KMS-11 (cell line): ENCODE measurements around the gene THRB.

ENCODE experiments used
- H2AFZ ChIP-seq: fragments of 200-600 bp; sonication (generic); 2 replicates; pipeline ENCODE4 v1.6.1; 2016; ENCODE audit warnings: antibody characterized with exemption, mixed run types, low read depth
- H3K27ac ChIP-seq: fragments of 200-600 bp; sonication (generic); 2 replicates; pipeline ENCODE4 v1.6.1; 2016; ENCODE audit warnings: mild to moderate bottlenecking, mixed run types
- H3K27me3 ChIP-seq: fragments of 200-600 bp; sonication (generic); 2 replicates; pipeline ENCODE4 v1.6.1; 2017; ENCODE audit warnings: mild to moderate bottlenecking, low read depth, mixed run types, moderate library complexity; ENCODE audit not compliant: insufficient read depth
- H3K36me3 ChIP-seq: fragments of 200-600 bp; sonication (generic); 2 replicates; pipeline ENCODE4 v1.6.1; 2017; ENCODE audit warnings: mild to moderate bottlenecking, mixed run types; ENCODE audit not compliant: insufficient read depth
- H3K4me1 ChIP-seq: fragments of 200-600 bp; sonication (generic); 2 replicates; pipeline ENCODE4 v1.6.1; 2016; ENCODE audit warnings: mild to moderate bottlenecking, low read depth, mixed run types; ENCODE audit not compliant: poor library complexity, severe bottlenecking
- H3K4me2 ChIP-seq: fragments of 200-600 bp; sonication (generic); 2 replicates; pipeline ENCODE4 v1.7.0; 2016; ENCODE audit warnings: mild to moderate bottlenecking, mixed run types
- H3K4me3 ChIP-seq: fragments of 200-600 bp; sonication (generic); IDR thresholded peaks from 2 replicates; pipeline ENCODE4 v1.6.1; 2017; ENCODE audit warnings: low read depth, low read length, mixed read lengths; ENCODE audit not compliant: insufficient read depth
- H3K79me2 ChIP-seq: fragments of 200-600 bp; sonication (generic); 2 replicates; pipeline ENCODE4 v1.6.1; 2016; ENCODE audit warnings: low read depth, mixed run types; ENCODE audit not compliant: insufficient read depth
- H3K9ac ChIP-seq: fragments of 200-600 bp; sonication (generic); 2 replicates; pipeline ENCODE4 v1.6.1; 2016; ENCODE audit warnings: mild to moderate bottlenecking, mixed run types
- H4K20me1 ChIP-seq: fragments of 200-600 bp; sonication (generic); 2 replicates; pipeline ENCODE4 v1.6.1; 2016; ENCODE audit warnings: mild to moderate bottlenecking, mixed run types; ENCODE audit not compliant: insufficient read depth
- CTCF ChIP-seq: fragments of 200-600 bp; sonication (generic); conservative IDR thresholded peaks from 2 replicates; pipeline ENCODE4 v1.6.1; 2017; ENCODE audit warnings: low read depth, mild to moderate bottlenecking, antibody characterized with exemption, low read length, moderate library complexity, mixed read lengths

THRB gene

GRCh38 chr3:24389108-24390090 lies 105.3 kb downstream of the THRB start:
- no peaks in the 10 kb centered on the region for H3K4me1 ChIP-seq
- TF ChIP-seq CTCF = no peak

GRCh38 chr3:24388611-24389010 lies 106.0 kb downstream of the THRB start:
- no peak overlapping the region for H2AFZ ChIP-seq
- H3K27ac ChIP-seq = no peak overlapping the region
- H3K4me1 ChIP-seq = no peaks in the 10 kb centered on the region
- H3K9ac ChIP-seq = no peak overlapping the region
- H4K20me1 ChIP-seq = no peaks in the 10 kb centered on the region
- H3K4me3 ChIP-seq = no peak overlapping the region
- no peaks in the 10 kb centered on the region for H3K27me3 ChIP-seq
- no peaks in the 10 kb centered on the region for H3K79me2 ChIP-seq
- no peak for TF ChIP-seq CTCF
- H3K36me3 ChIP-seq = no peaks in the 10 kb centered on the region
- H3K4me2 ChIP-seq = no peak overlapping the region

More at GRCh38 chr3:24389108-24390090, 105.3 kb downstream of the THRB start:
- no peaks in the 10 kb centered on the region for H3K36me3 ChIP-seq
- no peaks in the 10 kb centered on the region for H3K27me3 ChIP-seq
- H3K4me2 ChIP-seq = no peak overlapping the region
- H3K79me2 ChIP-seq = no peaks in the 10 kb centered on the region
- H3K27ac ChIP-seq = no peak overlapping the region
- H4K20me1 ChIP-seq = no peaks in the 10 kb centered on the region
- no peak overlapping the region for H2AFZ ChIP-seq
- H3K4me3 ChIP-seq = no peak overlapping the region
- H3K9ac ChIP-seq = no peak overlapping the region

- no peaks in the 10 kb centered on the region for H3K27me3 ChIP-seq
- no peaks in the 10 kb centered on the region for H4K20me1 ChIP-seq
- no peak overlapping the region for H3K9ac ChIP-seq
- no peak overlapping the region for H3K4me2 ChIP-seq
- H3K79me2 ChIP-seq = no peaks in the 10 kb centered on the region
- no peaks in the 10 kb centered on the region for H3K36me3 ChIP-seq
- TF ChIP-seq CTCF = no peak
- H3K4me3 ChIP-seq = no peak overlapping the region
- no peak overlapping the region for H2AFZ ChIP-seq
- H3K27ac ChIP-seq = no peak overlapping the region
- no peaks in the 10 kb centered on the region for H3K4me1 ChIP-seq
Measured at GRCh38 chr3:24388159-24388558, 106.5 kb downstream of the THRB start.

GRCh38 chr3:24387493-24387892 lies 107.2 kb downstream of the THRB start:
- Histone ChIP-seq H3K4me2 (no peak overlapping the region), H4K20me1 (no peaks in the 10 kb centered on the region), H3K9ac (no peak overlapping the region), H3K27me3 (no peaks in the 10 kb centered on the region), H3K4me1 (no peaks in the 10 kb centered on the region), H3K36me3 (no peaks in the 10 kb centered on the region), H3K79me2 (no peaks in the 10 kb centered on the region), H3K27ac (no peak overlapping the region), H2AFZ (no peak overlapping the region), H3K4me3 (no peak overlapping the region)
- no peak for TF ChIP-seq CTCF
